ENCODE data around the gene TLE4. TPM values are rescaled to one million over a fixed set of nuclear protein-coding genes. Genes with fewer than 3 reads are reported as not detected.

TLE4 gene
- polyA plus RNA-seq, 1 of the 3 experiments (the other 2 are of a cell fraction): 40.4 TPM

DNA sequence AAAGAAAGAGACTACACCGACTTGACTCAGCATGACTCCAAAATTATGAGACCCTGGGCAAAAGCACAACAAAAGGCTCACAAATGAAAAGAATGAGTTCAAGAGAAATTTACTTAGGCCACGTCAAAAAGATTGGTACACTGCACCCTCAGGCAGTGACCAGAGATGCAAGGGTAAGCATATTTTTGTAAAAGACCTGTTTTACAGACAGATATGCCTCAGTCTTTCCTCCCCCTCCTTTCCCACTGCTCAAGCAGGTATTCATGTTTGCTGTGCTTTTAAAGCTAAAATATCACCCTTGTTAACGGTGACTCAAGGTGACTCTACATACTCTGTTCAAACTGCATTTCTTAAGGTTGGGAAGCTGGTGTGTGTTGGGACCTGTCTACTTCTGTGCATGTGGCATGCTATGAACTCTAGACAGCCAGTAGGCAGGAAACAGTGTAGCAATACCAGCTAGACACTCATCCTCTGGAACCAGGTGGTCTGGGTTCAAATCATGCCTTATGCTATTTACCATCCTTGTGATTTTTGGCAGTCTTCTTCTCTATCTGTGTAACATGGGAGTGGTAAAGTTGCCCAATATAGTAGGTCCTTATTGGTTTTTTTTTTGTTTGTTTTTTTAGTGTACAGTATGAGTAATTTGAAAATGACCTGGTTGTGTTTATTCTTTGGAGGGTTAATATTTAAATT, 98.7 kb downstream of the TLE4 start:
- CTCF ChIA-PET: interaction anchor here (0.9 kb wide), 1 partner anchor 15 kb away, joined by 3 read pairs; no protein-coding TSS in a partner anchor
- no peak overlapping the region for H3K9ac ChIP-seq
- H4K20me1 ChIP-seq (ENCODE audit: insufficient read depth): peaks cover 8% of the 10 kb centered on the region; the same call in 1 of the 2 replicates
- POLR2A ChIA-PET: no interaction called here
- peaks cover 7% of the 10 kb centered on the region for H3F3A ChIP-seq (replicated peaks; ENCODE audit: insufficient read depth)
- peaks cover 38 to 43% of the 10 kb centered on the region in 2 experiments for H3K36me3 ChIP-seq (replicated peaks in 1 of 2; ENCODE audit: control insufficient read depth in 1 of 2, insufficient read depth in 2 of 2, low read length in 1 of 2)
- H3K9me3 ChIP-seq: no peaks in the 10 kb centered on the region
- H3K27me3 ChIP-seq (ENCODE audit: insufficient read depth): no peaks in the 10 kb centered on the region
- H2AFZ ChIP-seq (ENCODE audit: low read depth): no peak overlapping the region
- no peaks in the 10 kb centered on the region for H3K9me2 ChIP-seq
- peaks cover 42% of the 10 kb centered on the region for H3K79me2 ChIP-seq (ENCODE audit: insufficient read depth)
- TF ChIP-seq, protein P1, sequence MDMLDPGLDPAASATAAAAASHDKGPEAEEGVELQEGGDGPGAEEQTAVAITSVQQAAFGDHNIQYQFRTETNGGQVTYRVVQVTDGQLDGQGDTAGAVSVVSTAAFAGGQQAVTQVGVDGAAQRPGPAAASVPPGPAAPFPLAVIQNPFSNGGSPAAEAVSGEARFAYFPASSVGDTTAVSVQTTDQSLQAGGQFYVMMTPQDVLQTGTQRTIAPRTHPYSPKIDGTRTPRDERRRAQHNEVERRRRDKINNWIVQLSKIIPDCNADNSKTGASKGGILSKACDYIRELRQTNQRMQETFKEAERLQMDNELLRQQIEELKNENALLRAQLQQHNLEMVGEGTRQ (IDR thresholded peaks at IDR 0.05; ENCODE audit: borderline replicate concordance, low read depth, low read length): no peak
- TF ChIP-seq EZH2phosphoT487 (IDR thresholded peaks at IDR 0.05; ENCODE audit: borderline replicate concordance, low read depth) (no peak), YY1 (IDR thresholded peaks at IDR 0.05; ENCODE audit: low read depth) (no peak), RCOR1 (IDR thresholded peaks at IDR 0.05; ENCODE audit: low read length) (no peak), ELF1 (IDR thresholded peaks at IDR 0.05) (no peak), FOXJ3 (CRISPR knock-in tag; IDR thresholded peaks at IDR 0.05) (no peak), TCF12 (IDR thresholded peaks at IDR 0.05) (no peak), SMC3 (IDR thresholded peaks at IDR 0.05; ENCODE audit: low read depth, low read length) (no peak), POLR2AphosphoS5 (IDR thresholded peaks at IDR 0.05; ENCODE audit: low read depth, low read length) (no peak), FOSL2 (IDR thresholded peaks at IDR 0.05; ENCODE audit: borderline replicate concordance, low read depth) (no peak), MEF2A (IDR thresholded peaks at IDR 0.05; ENCODE audit: borderline replicate concordance, low read depth) (no peak)
- TF ChIP-seq, protein P2, sequence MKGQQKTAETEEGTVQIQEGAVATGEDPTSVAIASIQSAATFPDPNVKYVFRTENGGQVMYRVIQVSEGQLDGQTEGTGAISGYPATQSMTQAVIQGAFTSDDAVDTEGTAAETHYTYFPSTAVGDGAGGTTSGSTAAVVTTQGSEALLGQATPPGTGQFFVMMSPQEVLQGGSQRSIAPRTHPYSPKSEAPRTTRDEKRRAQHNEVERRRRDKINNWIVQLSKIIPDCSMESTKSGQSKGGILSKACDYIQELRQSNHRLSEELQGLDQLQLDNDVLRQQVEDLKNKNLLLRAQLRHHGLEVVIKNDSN (IDR thresholded peaks at IDR 0.05; ENCODE audit: borderline replicate concordance, low read depth): no peak
- TF ChIP-seq, protein P3, sequence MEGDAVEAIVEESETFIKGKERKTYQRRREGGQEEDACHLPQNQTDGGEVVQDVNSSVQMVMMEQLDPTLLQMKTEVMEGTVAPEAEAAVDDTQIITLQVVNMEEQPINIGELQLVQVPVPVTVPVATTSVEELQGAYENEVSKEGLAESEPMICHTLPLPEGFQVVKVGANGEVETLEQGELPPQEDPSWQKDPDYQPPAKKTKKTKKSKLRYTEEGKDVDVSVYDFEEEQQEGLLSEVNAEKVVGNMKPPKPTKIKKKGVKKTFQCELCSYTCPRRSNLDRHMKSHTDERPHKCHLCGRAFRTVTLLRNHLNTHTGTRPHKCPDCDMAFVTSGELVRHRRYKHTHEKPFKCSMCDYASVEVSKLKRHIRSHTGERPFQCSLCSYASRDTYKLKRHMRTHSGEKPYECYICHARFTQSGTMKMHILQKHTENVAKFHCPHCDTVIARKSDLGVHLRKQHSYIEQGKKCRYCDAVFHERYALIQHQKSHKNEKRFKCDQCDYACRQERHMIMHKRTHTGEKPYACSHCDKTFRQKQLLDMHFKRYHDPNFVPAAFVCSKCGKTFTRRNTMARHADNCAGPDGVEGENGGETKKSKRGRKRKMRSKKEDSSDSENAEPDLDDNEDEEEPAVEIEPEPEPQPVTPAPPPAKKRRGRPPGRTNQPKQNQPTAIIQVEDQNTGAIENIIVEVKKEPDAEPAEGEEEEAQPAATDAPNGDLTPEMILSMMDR (IDR thresholded peaks at IDR 0.05): no peak
- TF ChIP-seq, protein P4, sequence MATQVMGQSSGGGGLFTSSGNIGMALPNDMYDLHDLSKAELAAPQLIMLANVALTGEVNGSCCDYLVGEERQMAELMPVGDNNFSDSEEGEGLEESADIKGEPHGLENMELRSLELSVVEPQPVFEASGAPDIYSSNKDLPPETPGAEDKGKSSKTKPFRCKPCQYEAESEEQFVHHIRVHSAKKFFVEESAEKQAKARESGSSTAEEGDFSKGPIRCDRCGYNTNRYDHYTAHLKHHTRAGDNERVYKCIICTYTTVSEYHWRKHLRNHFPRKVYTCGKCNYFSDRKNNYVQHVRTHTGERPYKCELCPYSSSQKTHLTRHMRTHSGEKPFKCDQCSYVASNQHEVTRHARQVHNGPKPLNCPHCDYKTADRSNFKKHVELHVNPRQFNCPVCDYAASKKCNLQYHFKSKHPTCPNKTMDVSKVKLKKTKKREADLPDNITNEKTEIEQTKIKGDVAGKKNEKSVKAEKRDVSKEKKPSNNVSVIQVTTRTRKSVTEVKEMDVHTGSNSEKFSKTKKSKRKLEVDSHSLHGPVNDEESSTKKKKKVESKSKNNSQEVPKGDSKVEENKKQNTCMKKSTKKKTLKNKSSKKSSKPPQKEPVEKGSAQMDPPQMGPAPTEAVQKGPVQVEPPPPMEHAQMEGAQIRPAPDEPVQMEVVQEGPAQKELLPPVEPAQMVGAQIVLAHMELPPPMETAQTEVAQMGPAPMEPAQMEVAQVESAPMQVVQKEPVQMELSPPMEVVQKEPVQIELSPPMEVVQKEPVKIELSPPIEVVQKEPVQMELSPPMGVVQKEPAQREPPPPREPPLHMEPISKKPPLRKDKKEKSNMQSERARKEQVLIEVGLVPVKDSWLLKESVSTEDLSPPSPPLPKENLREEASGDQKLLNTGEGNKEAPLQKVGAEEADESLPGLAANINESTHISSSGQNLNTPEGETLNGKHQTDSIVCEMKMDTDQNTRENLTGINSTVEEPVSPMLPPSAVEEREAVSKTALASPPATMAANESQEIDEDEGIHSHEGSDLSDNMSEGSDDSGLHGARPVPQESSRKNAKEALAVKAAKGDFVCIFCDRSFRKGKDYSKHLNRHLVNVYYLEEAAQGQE (IDR thresholded peaks at IDR 0.05; ENCODE audit: low read depth, low read length): no peak
- TF ChIP-seq, protein P5, sequence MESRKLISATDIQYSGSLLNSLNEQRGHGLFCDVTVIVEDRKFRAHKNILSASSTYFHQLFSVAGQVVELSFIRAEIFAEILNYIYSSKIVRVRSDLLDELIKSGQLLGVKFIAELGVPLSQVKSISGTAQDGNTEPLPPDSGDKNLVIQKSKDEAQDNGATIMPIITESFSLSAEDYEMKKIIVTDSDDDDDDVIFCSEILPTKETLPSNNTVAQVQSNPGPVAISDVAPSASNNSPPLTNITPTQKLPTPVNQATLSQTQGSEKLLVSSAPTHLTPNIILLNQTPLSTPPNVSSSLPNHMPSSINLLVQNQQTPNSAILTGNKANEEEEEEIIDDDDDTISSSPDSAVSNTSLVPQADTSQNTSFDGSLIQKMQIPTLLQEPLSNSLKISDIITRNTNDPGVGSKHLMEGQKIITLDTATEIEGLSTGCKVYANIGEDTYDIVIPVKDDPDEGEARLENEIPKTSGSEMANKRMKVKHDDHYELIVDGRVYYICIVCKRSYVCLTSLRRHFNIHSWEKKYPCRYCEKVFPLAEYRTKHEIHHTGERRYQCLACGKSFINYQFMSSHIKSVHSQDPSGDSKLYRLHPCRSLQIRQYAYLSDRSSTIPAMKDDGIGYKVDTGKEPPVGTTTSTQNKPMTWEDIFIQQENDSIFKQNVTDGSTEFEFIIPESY (IDR thresholded peaks at IDR 0.05; ENCODE audit: borderline replicate concordance, low read depth): no peak
- H3K4me2 ChIP-seq: no peak overlapping the region
- H3K27ac ChIP-seq (ENCODE audit: low read depth in 2 of 2, low read length in 1 of 2): no peak overlapping the region
- peaks cover 0 to 2% of the 10 kb centered on the region in 2 experiments; a peak in 2 of 4 replicates for H3K4me1 ChIP-seq (ENCODE audit: control insufficient read depth in 1 of 2, insufficient read depth in 2 of 2, low read depth in 1 of 2, low read length in 1 of 2)
- DNase-seq: no peak
- 76% methylated on average over 3 of the region's 3 CpGs for WGBS (ENCODE audit: low lambda C conversion rate)
- no peak overlapping the region for H3K4me3 ChIP-seq (ENCODE audit: low read depth in 2 of 2, low read length in 1 of 2)

All from SK-N-SH (cell line).